Measurements from ENCODE around the gene LAMB4.
A peak's percentile ranks its signal among the peaks of the same experiment; 100 is the strongest.

LAMB4 gene

DNA sequence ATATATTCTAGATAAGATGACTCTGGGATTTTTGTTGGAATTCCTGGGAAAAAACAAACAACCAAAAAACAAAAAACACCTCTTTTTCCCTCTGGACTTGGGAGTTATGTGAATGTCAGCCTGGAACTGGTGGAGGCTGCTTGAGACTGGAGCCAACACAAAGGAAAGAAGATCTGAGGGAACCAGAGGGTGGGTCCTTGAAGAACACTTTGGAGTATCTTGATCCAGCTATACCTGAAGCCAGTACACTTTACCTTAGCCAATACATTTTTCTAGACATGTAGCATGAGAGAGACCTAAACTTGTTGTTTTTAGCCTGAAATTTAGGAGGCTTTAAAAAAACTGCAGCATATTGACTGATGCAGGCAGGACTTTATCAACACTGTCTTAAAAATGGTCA lies 121.3 kb downstream of the LAMB4 start:
- no peak for DNase-seq

DNA sequence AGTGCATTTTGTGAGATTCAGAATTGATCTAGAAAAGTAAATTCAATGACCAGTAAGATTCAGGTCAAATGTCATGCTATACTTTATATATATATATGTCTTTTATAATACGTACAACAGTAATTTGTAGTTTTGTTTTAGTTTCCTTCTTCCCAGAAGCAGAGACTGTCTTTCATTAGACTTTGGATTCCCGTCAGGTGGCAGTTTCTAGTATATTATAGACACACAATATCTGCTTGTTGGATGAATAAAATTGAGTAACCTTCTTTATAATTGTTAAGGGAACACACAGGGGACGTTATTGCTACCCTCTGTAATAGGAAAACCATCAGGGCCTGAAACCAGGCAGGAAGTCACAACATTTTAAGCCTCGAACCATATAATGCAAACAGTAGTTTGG lies 121.9 kb downstream of the LAMB4 start:
- DNase-seq: no peak

DNA sequence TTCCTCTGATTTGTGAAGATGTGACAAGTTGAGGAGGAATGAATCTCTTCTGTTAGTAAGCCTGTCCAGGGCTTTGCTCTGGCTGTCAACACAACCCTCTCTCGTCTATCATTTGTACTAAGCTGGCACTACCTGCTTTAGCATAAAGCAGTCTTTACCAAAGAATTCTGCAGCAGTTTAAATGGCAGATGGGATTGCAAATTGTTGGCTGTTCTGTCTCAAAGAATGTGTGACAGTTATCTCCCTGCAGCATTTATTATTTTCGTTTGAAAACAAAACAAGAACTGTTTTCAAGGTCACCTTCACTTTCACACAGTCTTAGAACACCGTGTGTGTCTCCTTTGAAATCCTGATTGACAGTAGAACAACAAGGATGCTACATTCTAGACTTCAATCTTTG lies 122.4 kb downstream of the LAMB4 start:
- no peak for DNase-seq

GRCh38 chr7:108007261-108007660 lies 122.9 kb downstream of the LAMB4 start:
- DNase-seq: no peak

GRCh38 chr7:108004220-108005142 lies 125.7 kb downstream of the LAMB4 start:
- DNase-seq: no peak

DNA sequence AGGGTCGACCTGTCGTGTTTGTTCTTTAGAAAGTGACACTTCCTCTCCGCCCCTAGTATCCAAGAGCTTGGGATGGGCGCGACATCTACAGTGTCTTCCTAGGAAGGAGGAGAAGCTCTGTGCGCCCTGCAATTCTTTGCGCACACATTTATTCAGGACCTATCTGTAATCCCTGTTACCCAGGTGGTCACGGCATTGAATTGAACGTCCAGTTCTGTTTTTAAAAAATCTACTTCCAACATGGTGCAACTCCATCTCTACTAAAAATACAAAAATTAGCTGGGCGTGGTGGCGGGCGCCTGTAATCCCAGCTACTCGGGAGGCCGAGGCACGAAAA lies 126.6 kb downstream of the LAMB4 start:
- DNase-seq: no peak

- DNase-seq: peak; percentile 66
Observed at GRCh38 chr7:108002726-108003598, 127.2 kb downstream of the LAMB4 start, which contains the start of gene LAMB1. LAMB1 (minus strand) TSS chr7:108003161; CDS start chr7:108002885, 276 bp downstream.

- DNase-seq: peak; percentile 66
Observed at GRCh38 chr7:108001764-108002725, 128.1 kb downstream of the LAMB4 start.

DNA sequence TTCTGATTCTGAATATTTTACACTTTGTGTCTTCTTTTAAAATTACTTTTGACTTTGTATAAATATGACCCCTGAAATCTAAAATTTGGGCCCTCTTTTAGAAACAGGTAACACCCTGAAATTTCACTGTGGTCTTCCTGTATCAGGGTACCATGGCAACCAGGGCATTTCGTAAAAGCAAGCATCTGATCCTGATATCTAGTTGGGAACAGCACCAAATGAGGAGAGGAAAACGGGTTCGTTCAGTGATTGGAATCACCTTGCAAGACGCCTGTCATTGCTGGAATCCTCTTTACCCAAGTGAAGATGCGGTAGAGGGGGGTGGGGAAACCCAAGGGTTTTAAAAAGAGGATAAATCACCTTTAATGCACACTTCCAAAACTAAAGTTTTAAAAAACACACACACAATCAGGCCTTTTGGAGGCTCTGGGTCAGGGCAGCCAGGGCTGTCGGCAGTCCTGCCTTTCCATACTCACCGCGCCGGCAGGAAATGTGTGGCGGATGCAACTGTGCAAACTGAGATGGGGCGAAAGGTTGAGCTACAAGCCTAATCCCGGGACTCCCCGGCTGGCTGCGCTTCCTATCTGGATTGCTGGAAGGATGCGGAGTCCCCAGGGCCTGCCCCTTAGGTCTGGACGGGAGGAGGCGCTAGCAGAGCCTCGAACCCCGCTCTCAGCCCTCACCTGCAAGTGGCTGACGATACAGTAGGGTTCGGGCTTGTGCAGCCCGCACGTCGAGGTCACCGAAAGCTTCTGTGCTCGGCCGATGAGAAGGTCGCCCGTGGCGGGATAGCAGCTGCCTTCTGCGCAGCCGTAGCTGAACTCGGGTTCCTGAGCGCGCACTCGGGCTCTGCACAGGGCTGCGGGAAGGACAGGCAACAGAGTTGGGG lies 129.0 kb downstream of the LAMB4 start:
- DNase-seq: no peak

GRCh38 chr7:107999779-108000560 lies 130.2 kb downstream of the LAMB4 start:
- DNase-seq: no peak

- no peak for DNase-seq
Observed at GRCh38 chr7:107998660-107999480, 131.3 kb downstream of the LAMB4 start.

- no peak for DNase-seq
Observed at GRCh38 chr7:107998150-107998549, 132.0 kb downstream of the LAMB4 start.

DNA sequence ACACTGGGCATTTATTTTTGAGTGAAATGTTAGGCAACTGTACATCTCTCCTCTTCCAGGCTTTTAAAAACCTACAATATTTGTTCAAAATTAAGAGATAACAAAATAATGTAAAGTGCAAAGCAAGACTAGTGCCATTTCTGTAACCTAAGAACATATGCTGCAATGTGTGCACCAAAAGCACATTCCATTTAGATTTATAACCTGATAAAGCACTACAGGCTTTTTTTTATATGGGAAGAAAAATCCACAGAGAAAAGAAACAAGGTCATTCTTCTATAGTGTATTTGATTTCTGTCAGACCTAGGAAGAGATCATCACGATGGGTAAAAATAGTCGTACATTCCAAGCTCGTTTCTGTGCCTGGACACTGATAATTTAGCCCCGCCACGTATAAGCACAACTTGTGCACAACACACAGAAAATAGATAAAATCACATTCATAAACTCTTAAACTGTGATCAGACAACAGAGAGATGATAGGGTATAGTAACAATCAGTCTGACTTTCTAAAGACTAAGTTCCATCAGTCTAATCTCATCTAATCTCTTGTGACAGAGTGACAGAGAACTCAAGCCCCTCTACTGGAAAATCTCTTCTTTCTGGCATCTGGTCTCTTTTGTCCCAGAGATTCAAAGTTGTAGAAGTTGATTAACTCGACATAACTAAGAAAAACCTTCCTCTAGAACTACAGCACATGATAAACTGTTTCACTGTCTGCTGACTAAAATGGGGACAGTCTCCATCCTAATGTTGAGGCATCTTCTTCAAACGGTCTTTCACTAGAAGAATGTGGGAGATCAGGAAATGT lies 133.9 kb downstream of the LAMB4 start:
- DNase-seq: no peak

DNA sequence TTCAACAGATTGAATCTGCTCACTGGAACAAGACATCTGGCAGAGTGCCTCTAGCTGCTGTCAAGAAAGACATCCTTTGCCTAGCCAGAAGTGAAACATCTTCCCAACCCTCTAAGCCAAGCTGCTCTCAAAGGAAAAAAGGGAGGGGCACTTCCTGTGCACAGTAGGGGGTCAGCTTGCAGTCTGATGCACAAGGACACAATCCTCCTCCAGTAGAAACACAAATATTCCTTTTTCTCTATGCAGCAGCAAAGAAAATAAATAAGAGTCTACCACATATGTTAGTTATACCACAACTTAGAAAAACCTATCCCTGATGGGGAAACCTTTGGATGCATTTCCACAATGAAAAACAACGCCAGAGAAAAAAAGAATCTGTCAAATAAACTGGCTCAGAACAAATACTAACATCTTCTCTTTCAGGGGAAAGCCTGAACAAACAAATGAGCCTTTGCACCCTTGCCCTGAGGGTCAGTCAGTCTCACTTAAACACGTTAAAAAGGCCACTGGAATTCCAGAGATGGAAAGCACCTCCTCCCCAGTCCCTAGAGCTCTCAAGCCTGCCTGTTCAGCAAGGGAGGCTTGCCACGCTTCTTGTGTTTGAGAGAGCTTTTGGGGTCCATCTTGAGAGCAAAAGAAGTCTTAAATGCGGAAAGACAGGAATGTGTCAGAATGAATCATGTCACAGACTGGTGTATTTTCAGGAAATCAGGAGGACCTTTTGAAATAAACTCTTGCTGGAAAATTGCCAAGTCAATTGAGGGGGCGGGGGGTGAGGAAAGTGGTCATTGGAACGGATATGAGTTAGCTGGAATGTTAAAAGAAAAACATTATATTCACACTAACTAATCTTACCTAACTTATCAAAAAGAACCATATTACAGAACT lies 134.7 kb downstream of the LAMB4 start:
- peak; percentile 41 for DNase-seq

- DNase-seq: no peak
Observed at GRCh38 chr7:107994421-107995030, 135.6 kb downstream of the LAMB4 start.

GRCh38 chr7:107993891-107994291 lies 136.3 kb downstream of the LAMB4 start:
- no peak for DNase-seq

- no peak for DNase-seq
Observed at GRCh38 chr7:107989618-107990373, 140.4 kb downstream of the LAMB4 start.

All from DMS 273 treated with DMSO at 0.1 percent for 48 hours (cell line).